ENCODE data around the gene ANKRD61. TPM values are rescaled to one million over a fixed set of nuclear protein-coding genes. Genes with fewer than 3 reads are reported as not detected.
"Not testable (repeated sequence)": the region's sequence is repeated elsewhere in the genome, so short reads cannot be mapped to it uniquely, and the experiment has no call there.

Gene ANKRD61
- total and polyA plus RNA-seq, 12 donors = 0.13 to 0.26 (median 0.24) TPM; not detected in 8

DNA sequence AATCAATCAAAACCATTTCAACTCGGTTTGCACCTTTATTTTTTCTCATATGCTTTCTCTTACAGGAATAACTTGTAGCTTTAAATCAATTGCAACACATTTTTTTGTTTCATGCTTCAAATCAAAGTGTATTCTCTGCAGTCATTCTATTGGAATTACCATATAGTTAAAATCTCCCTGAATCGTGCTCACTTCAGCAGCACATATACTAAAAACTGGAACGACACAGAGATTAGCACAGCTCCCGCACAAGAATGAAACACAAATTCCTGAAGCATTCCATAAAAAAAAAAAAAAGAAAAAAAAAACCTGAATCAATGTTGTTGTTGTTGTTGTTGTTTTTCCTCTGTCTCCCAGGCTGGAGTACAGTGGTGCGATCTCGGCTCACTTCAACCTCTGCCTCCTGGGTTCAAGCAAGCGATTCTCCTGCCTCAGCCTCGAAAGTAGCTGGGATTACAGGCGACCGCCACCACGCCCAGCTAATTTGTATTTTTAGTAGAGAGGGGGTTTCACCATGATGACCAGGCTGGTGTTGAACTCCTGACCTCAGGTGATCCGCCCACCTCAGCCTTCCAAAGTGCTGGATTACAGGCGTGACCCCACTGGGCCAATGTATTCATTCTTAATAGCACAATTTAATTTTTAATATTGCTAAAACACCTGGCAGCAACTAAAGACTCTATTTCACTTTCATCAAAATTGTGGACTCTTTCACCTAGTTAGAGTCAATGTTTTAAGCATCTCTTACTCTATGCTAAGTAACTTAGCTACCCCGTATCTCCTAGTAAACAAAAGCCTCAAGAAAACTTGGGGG is 26.3 kb downstream of the ANKRD61 start:
- TF ChIP-seq CTCF (IDR thresholded peaks at IDR 0.05) = no peak
- H3K4me1 ChIP-seq = peaks cover 0 to 31% (median 24%) of the 10 kb centered on the region in 9 donors
- intact Hi-C loops (cut with DNase I) = no loop called here
- H3K27me3 ChIP-seq = no peaks in the 10 kb centered on the region
- ATAC-seq (no peak), DNase-seq (no peak)
- peak overlapping the region in 6 of 10 donors; percentile 80 to 98 (median 91) for H3K4me3 ChIP-seq
- H3K9me3 ChIP-seq = no peaks in the 10 kb centered on the region
- peak overlapping the region in 3 of 10 donors; percentile 7 to 90 (median 83) for H3K27ac ChIP-seq
- H3K36me3 ChIP-seq = peaks cover 0 to 27% (median 16%) of the 10 kb centered on the region in 9 donors
- 73 to 77% methylated on average over 14 of the region's 14 CpGs for WGBS, 2 donors

DNA sequence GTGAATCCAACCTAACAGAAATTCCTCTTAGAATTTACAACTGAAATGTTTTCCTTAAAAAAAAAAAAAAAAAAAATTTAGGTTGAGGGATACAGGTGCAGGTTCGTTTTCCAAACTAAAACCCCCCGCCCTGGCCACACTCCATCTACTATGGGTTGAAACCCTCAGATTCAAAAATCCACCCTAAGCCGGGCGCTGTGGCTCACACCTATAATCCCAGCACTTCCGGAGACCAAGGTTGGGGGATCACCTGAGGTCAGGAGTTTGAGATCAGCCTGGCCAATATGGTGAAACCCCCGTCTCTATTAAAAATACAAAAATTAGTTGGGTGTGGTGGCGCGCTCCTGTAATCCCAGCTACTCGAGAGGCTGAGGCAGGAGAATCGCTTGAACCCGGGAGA is 28.8 kb downstream of the ANKRD61 start:
- H3K27me3 ChIP-seq; ATAC-seq; intact Hi-C loops (cut with DNase I); H3K27ac ChIP-seq; DNase-seq; H3K9me3 ChIP-seq; H3K36me3 ChIP-seq: not testable (repeated sequence)
- H3K4me1 ChIP-seq = peaks cover 0 to 31% (median 24%) of the 10 kb centered on the region in 9 donors
- peak overlapping the region in 1 of 10 donors; percentile 93 for H3K4me3 ChIP-seq
- WGBS, 2 donors = 95 to 96% methylated on average over 11 of the region's 11 CpGs

- no peak for DNase-seq
- intact Hi-C loops (cut with DNase I) = no loop called here
- Histone ChIP-seq H3K27ac (no peak overlapping the region), H3K4me1 (no peaks in the 10 kb centered on the region), H3K4me3 (no peak overlapping the region), H3K27me3 (no peaks in the 10 kb centered on the region), H3K9me3 (no peaks in the 10 kb centered on the region), H3K36me3 (no peaks in the 10 kb centered on the region)
- no peak for TF ChIP-seq CTCF (IDR thresholded peaks at IDR 0.05)
- ATAC-seq = no peak
- WGBS, 2 donors = 74 to 75% methylated on average over 3 of the region's 3 CpGs
Observed at GRCh38 chr7:6071406-6071805, 40.2 kb downstream of the ANKRD61 start.

- no peak for ATAC-seq
- WGBS, 2 donors = 74 to 81% methylated on average over 9 of the region's 9 CpGs
- no peaks in the 10 kb centered on the region for H3K27me3 ChIP-seq
- no peak for TF ChIP-seq CTCF (IDR thresholded peaks at IDR 0.05)
- DNase-seq = no peak
- H3K9me3 ChIP-seq = no peaks in the 10 kb centered on the region
- H3K27ac ChIP-seq = no peak overlapping the region
- intact Hi-C loops (cut with DNase I) = no loop called here
- H3K4me1 ChIP-seq = peaks cover 0 to 8% (median 0%) of the 10 kb centered on the region in 9 donors
- H3K4me3 ChIP-seq = no peak overlapping the region
- H3K36me3 ChIP-seq = no peaks in the 10 kb centered on the region
Observed at GRCh38 chr7:6074612-6075380, 43.6 kb downstream of the ANKRD61 start.
